ENCODE data around the gene AGPAT3.

AGPAT3 gene

GRCh38 chr21:43899307-43900077, 34.5 kb downstream of the AGPAT3 start:
- in situ Hi-C loops (cut with HindIII; ENCODE audit: low sequenced_read_pairs) = no loop called here
- TF ChIP-seq CTCF (IDR thresholded peaks at IDR 0.05; ENCODE audit: low read depth, low read length) = no peak
- no peak overlapping the region for H3K4me3 ChIP-seq (ENCODE audit: low read depth, low read length)
- DNase-seq (ENCODE audit: low read depth, low spot score) = no peak

GRCh38 chr21:43900078-43900385, 35.0 kb downstream of the AGPAT3 start:
- no peak for TF ChIP-seq CTCF (IDR thresholded peaks at IDR 0.05; ENCODE audit: low read depth, low read length)
- no peak overlapping the region for H3K4me3 ChIP-seq (ENCODE audit: low read depth, low read length)
- DNase-seq (ENCODE audit: low read depth, low spot score) = no peak
- in situ Hi-C loops (cut with HindIII; ENCODE audit: low sequenced_read_pairs) = no loop called here

GRCh38 chr21:43900690-43901089, 35.7 kb downstream of the AGPAT3 start:
- DNase-seq (ENCODE audit: low read depth, low spot score) = no peak
- no peak for TF ChIP-seq CTCF (IDR thresholded peaks at IDR 0.05; ENCODE audit: low read depth, low read length)
- H3K4me3 ChIP-seq (ENCODE audit: low read depth, low read length) = no peak overlapping the region
- in situ Hi-C loops (cut with HindIII; ENCODE audit: low sequenced_read_pairs) = no loop called here

GRCh38 chr21:43902441-43902840, 37.4 kb downstream of the AGPAT3 start:
- no peak overlapping the region for H3K4me3 ChIP-seq (ENCODE audit: low read depth, low read length)
- in situ Hi-C loops (cut with HindIII; ENCODE audit: low sequenced_read_pairs) = no loop called here
- no peak for TF ChIP-seq CTCF (IDR thresholded peaks at IDR 0.05; ENCODE audit: low read depth, low read length)
- DNase-seq (ENCODE audit: low read depth, low spot score) = no peak

GRCh38 chr21:43903451-43904091, 38.5 kb downstream of the AGPAT3 start:
- in situ Hi-C loops (cut with HindIII; ENCODE audit: low sequenced_read_pairs) = no loop called here
- DNase-seq (ENCODE audit: low read depth, low spot score) = no peak
- TF ChIP-seq CTCF (IDR thresholded peaks at IDR 0.05; ENCODE audit: low read depth, low read length) = no peak
- H3K4me3 ChIP-seq (ENCODE audit: low read depth, low read length) = no peak overlapping the region

- H3K4me3 ChIP-seq (ENCODE audit: low read depth, low read length) = no peak overlapping the region
- no peak for TF ChIP-seq CTCF (IDR thresholded peaks at IDR 0.05; ENCODE audit: low read depth, low read length)
- DNase-seq (ENCODE audit: low read depth, low spot score) = no peak
- in situ Hi-C loops (cut with HindIII; ENCODE audit: low sequenced_read_pairs) = no loop called here
Observed at GRCh38 chr21:43904331-43904781, 39.3 kb downstream of the AGPAT3 start.
